Measurements from ENCODE around the gene GALNT10. TPM values are rescaled to one million over a fixed set of nuclear protein-coding genes. Genes with fewer than 3 reads are reported as not detected.

GALNT10 gene
- total RNA-seq, 1 donor from 2014 or later = 11.5 TPM

GRCh38 chr5:154349626-154350264, 159.2 kb downstream of the GALNT10 start:
- DNase-seq = no peak
- TF ChIP-seq, protein P1, sequence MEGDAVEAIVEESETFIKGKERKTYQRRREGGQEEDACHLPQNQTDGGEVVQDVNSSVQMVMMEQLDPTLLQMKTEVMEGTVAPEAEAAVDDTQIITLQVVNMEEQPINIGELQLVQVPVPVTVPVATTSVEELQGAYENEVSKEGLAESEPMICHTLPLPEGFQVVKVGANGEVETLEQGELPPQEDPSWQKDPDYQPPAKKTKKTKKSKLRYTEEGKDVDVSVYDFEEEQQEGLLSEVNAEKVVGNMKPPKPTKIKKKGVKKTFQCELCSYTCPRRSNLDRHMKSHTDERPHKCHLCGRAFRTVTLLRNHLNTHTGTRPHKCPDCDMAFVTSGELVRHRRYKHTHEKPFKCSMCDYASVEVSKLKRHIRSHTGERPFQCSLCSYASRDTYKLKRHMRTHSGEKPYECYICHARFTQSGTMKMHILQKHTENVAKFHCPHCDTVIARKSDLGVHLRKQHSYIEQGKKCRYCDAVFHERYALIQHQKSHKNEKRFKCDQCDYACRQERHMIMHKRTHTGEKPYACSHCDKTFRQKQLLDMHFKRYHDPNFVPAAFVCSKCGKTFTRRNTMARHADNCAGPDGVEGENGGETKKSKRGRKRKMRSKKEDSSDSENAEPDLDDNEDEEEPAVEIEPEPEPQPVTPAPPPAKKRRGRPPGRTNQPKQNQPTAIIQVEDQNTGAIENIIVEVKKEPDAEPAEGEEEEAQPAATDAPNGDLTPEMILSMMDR (IDR thresholded peaks at IDR 0.05; ENCODE audit: borderline replicate concordance) = no peak
- Histone ChIP-seq H3K27me3 (ENCODE audit: low read depth) (no peaks in the 10 kb centered on the region), H3K4me3 (no peak overlapping the region), H3K36me3 (no peaks in the 10 kb centered on the region), H3K9me3 (replicated peaks) (no peaks in the 10 kb centered on the region), H3K27ac (replicated peaks) (no peak overlapping the region), H3K4me1 (peaks cover 14% of the 10 kb centered on the region)
- intact Hi-C loops (cut with micrococcal nuclease) = no loop called here

GRCh38 chr5:154351141-154351540, 160.6 kb downstream of the GALNT10 start:
- intact Hi-C loops (cut with micrococcal nuclease) = no loop called here

DNA sequence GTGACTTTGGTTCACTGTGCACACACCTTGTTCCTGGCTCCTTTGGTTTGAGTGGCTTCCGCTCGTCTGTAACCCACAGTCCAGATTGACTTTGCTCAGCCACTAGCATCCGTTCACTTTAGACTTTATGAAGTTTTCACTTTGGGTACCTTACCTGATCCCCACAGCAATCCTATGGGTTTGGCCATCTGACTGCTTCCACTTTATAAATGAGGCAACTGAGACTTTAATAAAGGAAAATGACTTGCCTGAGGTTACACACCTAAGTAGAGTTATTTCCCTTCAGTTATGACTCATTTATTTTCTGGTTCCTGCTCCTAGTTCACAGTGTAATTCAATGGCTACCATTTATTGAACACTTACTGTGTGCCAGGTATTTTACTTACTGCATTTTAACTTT, 161.0 kb downstream of the GALNT10 start:
- intact Hi-C loops (cut with micrococcal nuclease) = no loop called here
- H3K27me3 ChIP-seq (ENCODE audit: low read depth) = no peaks in the 10 kb centered on the region
- no peak overlapping the region for H3K4me3 ChIP-seq
- no peaks in the 10 kb centered on the region for H3K9me3 ChIP-seq (replicated peaks)
- TF ChIP-seq, protein P1 (IDR thresholded peaks at IDR 0.05; ENCODE audit: borderline replicate concordance) = no peak
- no peak overlapping the region for H3K27ac ChIP-seq (replicated peaks)
- DNase-seq = no peak
- no peaks in the 10 kb centered on the region for H3K36me3 ChIP-seq
- peaks cover 22% of the 10 kb centered on the region for H3K4me1 ChIP-seq

More at GRCh38 chr5:154351141-154351540, 160.6 kb downstream of the GALNT10 start:
- no peak for DNase-seq
- no peak overlapping the region for H3K4me3 ChIP-seq
- no peaks in the 10 kb centered on the region for H3K27me3 ChIP-seq (ENCODE audit: low read depth)
- TF ChIP-seq, protein P1 (IDR thresholded peaks at IDR 0.05; ENCODE audit: borderline replicate concordance) = no peak
- no peak overlapping the region for H3K27ac ChIP-seq (replicated peaks)
- no peaks in the 10 kb centered on the region for H3K9me3 ChIP-seq (replicated peaks)
- H3K4me1 ChIP-seq = peaks cover 18% of the 10 kb centered on the region
- no peaks in the 10 kb centered on the region for H3K36me3 ChIP-seq

DNA sequence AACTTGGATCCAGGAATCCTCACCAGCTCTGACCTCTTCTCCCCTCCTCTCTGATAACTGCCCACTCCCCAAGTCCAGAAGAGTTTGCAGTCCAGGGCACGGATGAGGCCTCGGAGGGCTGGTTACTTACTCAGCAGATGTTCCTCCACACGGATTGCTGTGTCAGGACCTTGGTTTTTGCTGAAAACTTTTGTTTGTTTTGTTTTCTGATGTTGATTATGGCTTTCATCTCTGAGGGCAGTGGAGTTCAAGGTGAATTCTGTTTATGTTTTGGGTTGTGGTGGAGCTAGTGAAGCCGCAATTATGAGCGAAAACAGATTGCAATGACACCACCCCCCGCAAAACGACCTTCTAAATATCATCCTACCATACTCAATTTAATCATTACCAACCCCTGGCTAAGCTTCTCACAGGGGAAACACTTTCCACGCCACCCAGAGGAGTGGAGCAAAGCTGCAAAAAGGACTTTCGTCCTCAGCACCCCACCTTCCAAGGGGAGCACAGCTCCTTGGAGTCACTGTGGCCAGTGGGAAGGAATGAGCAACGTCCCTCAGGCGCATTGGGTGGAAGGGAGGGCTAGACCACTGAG, 162.5 kb downstream of the GALNT10 start:
- H3K36me3 ChIP-seq = no peaks in the 10 kb centered on the region
- no peak overlapping the region for H3K4me3 ChIP-seq
- DNase-seq = no peak
- no peaks in the 10 kb centered on the region for H3K9me3 ChIP-seq (replicated peaks)
- no peaks in the 10 kb centered on the region for H3K27me3 ChIP-seq (ENCODE audit: low read depth)
- H3K27ac ChIP-seq (replicated peaks) = no peak overlapping the region
- TF ChIP-seq, protein P1 (IDR thresholded peaks at IDR 0.05; ENCODE audit: borderline replicate concordance) = no peak
- intact Hi-C loops (cut with micrococcal nuclease) = no loop called here
- peaks cover 22% of the 10 kb centered on the region for H3K4me1 ChIP-seq

- intact Hi-C loops (cut with micrococcal nuclease) = no loop called here
- Histone ChIP-seq H3K4me3 (no peak overlapping the region), H3K27me3 (ENCODE audit: low read depth) (no peaks in the 10 kb centered on the region), H3K9me3 (replicated peaks) (no peaks in the 10 kb centered on the region), H3K4me1 (peaks cover 22% of the 10 kb centered on the region), H3K27ac (replicated peaks) (peak overlapping the region; percentile 7), H3K36me3 (no peaks in the 10 kb centered on the region)
- peak; percentile 64 for DNase-seq
- TF ChIP-seq, protein P1 (IDR thresholded peaks at IDR 0.05; ENCODE audit: borderline replicate concordance) = no peak
Observed at GRCh38 chr5:154355129-154355611, 164.6 kb downstream of the GALNT10 start.

All from left ventricle myocardium inferior (tissue), 1 donor.